Astrocyte of the cerebellum (primary cell): Measurements from ENCODE around the gene BTRC.
"Not testable (repeated sequence)": the region's sequence is repeated elsewhere in the genome, so short reads cannot be mapped to it uniquely, and the experiment has no call there.

Experiments used
- DNase-seq: peaks from one replicate; pipeline ENCODE4 v3.0.0-alpha.2; 2011; ENCODE audit warnings: low read depth
- H3K4me3 ChIP-seq: 2 replicates; pipeline ENCODE4 v1.5.1; 2011; ENCODE audit warnings: mild to moderate bottlenecking, low read depth, low read length, moderate library complexity
- in situ Hi-C: cut with HindIII; loops from 2 replicates; pipeline ENCODE4 v1.10.0; 2017; ENCODE audit warnings: low sequenced_read_pairs
- TF ChIP-seq, protein P1 (sequence below): IDR thresholded peaks from 2 replicates; pipeline ENCODE4 v1.5.1; 2012; ENCODE audit warnings: low read length, low read depth, moderate library complexity, mild to moderate bottlenecking; ENCODE audit errors: missing control alignments

The BTRC gene

DNA sequence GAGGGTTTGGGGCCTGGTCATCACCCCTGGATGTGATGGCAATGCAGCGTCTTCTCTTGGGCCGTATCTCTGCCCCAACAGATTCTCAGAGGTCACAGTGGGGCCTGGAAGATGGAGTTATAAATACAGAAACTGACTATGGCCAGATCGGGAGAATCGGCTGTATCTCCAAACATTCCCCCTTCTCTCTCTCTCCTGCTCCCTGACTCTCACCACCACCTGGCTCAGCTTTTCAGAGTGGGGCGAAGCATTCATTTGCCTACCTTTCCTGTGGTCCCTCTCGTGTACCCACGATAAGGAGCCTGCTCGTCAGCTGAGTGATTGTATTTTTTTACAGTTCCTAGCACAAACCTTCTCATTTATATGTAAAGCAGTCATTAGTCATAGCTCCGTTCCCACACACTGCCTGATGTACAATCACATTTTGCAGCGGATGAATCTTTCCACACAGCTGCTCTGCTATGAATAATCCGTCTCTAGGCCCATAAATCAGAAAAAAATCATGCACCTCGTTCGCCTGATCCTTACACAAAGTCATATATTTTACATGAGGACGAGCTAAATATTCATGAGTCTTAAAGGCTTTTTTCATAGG lies 23.2 kb upstream of the BTRC start:
- peak; percentile 23 for DNase-seq
- no peak overlapping the region for H3K4me3 ChIP-seq
- in situ Hi-C loops, result loop anchor here (5.0 kb wide), 1 partner anchor 43 kb away; no protein-coding TSS in a partner anchor
- TF ChIP-seq, protein P1, sequence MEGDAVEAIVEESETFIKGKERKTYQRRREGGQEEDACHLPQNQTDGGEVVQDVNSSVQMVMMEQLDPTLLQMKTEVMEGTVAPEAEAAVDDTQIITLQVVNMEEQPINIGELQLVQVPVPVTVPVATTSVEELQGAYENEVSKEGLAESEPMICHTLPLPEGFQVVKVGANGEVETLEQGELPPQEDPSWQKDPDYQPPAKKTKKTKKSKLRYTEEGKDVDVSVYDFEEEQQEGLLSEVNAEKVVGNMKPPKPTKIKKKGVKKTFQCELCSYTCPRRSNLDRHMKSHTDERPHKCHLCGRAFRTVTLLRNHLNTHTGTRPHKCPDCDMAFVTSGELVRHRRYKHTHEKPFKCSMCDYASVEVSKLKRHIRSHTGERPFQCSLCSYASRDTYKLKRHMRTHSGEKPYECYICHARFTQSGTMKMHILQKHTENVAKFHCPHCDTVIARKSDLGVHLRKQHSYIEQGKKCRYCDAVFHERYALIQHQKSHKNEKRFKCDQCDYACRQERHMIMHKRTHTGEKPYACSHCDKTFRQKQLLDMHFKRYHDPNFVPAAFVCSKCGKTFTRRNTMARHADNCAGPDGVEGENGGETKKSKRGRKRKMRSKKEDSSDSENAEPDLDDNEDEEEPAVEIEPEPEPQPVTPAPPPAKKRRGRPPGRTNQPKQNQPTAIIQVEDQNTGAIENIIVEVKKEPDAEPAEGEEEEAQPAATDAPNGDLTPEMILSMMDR, result no peak

DNA sequence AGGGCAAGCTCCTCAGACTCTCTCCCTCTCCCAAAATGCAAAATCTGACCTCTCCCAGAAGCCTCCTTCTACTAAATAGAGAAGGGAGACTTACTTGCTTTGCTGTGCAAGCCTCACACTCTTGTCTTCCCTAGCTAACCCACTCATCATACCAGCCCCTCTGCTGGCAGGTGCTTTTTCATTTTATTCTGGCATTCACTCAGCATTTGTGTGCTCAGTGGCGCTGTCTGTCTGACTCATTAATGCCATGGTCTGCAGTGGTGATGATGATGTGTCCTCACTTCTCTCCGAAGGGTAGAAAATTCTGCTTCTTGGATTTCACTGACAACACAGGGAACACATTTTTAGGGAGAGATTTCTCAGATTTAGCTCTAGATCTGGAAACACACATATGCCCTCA lies 22.0 kb upstream of the BTRC start:
- TF ChIP-seq, protein P1, result no peak
- H3K4me3 ChIP-seq, result no peak overlapping the region
- in situ Hi-C loops, result loop anchor here (5.0 kb wide), 1 partner anchor 45 kb away; no protein-coding TSS in a partner anchor
- DNase-seq, result no peak

DNA sequence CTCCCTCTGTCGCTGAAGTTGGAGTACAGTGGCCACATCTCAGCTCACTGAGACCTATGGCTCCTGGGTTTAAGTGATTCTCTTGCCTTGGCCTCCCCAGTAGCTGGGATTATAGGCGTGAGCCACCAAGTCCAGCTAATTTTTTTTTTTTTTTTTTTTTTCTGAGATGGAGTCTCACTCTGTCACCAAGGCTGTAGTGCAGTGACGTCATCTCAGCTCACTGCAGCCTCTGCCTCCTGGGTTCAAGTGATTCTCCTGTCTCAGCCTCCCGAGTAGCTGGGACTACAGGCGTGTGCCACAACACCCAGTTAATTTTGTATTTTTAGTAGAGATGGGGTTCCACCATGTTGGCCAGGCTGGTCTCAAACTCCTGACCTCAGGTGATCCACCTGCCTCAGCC lies 19.7 kb upstream of the BTRC start:
- in situ Hi-C loops, result loop anchor here (5.0 kb wide), 1 partner anchor 47 kb away; no protein-coding TSS in a partner anchor
- DNase-seq, result not testable (repeated sequence)

DNA sequence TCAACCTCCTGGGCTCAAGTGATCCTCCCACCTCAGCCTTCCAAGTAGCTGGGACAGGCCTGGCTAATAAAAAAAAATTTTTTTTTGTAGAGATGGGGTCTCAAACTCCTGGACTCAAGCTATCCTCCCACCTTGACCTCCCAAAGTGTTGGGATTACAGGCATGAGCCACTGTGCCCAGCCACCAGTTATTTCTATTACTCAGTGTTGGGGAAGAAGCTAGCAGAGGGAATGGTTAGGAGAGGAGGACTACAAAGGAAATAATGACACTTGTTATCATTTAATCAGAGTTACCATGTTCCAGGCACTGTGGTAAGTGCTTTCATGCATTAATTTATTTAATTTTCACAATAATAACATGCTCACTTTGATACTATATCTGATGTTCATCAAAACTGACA lies 17.6 kb upstream of the BTRC start:
- TF ChIP-seq, protein P1, result no peak
- H3K4me3 ChIP-seq, result no peak overlapping the region
- in situ Hi-C loops, result no loop called here
- no peak for DNase-seq

More for the DNA sequence above, 19.7 kb upstream of the BTRC start:
- not testable (repeated sequence) for H3K4me3 ChIP-seq

DNA sequence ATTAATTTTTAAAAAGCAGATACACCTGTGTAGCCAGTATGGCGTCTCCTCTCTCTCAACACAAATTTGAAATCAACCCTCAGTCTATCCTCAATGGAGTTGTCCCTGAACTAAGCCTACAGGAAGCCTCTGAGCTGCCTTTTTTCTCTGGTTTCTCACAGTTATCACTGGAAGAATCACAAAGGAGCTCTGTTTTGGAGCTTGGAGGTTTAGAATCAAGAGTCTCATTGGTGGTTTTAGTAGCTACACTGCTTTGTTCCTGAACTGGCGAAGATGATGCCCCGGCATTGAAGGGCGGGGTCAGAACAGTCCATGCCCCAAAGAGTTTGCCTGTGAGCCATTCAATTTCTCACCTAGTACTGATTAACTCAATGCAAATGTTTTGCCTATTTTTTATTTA lies 16.1 kb upstream of the BTRC start:
- no peak for DNase-seq
- no peak overlapping the region for H3K4me3 ChIP-seq
- in situ Hi-C loops, result no loop called here
- TF ChIP-seq, protein P1, result no peak

DNA sequence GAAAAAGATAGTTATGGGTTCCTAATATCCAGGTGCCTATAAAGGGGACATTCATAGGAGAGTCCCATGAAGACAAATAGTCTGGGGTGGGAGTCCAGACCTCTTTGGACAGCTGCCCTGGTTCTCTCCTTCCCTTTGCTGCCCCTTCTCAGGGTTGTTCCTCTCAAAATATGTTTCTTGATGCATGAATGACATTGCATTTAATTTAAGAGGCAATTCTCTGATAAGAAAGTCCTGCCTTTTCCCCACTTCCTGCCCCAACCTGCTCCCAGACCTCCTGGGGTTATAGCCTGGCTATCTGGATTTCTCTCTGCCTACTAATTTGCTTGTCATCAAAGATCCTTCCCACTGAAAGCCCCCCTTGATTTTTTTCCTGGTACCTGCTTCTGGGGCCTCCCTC lies 12.5 kb upstream of the BTRC start:
- no peak overlapping the region for H3K4me3 ChIP-seq
- no peak for DNase-seq
- in situ Hi-C loops, result no loop called here
- TF ChIP-seq, protein P1, result no peak

DNA sequence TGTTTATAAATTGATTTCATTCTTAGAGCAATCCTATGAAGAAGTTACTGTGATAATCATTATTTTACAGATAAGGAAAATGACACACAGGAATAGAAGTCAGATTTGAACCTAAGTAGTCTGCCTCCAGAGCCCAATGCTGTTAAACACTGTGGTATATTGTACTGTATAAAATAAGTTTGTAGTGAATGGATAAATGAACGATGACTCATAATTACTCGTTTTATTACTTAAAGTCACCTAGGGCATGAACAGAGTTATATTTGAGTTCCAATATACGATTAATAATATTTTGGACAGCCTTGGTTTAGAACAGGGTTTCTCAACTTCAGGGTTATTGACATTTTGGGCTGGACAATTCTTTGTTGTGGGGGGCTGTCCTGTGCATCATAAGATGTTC lies 7.8 kb upstream of the BTRC start:
- in situ Hi-C loops, result no loop called here
- no peak overlapping the region for H3K4me3 ChIP-seq
- TF ChIP-seq, protein P1, result no peak
- no peak for DNase-seq
